ENCODE measurements around the gene ING5.

The ING5 gene

DNA sequence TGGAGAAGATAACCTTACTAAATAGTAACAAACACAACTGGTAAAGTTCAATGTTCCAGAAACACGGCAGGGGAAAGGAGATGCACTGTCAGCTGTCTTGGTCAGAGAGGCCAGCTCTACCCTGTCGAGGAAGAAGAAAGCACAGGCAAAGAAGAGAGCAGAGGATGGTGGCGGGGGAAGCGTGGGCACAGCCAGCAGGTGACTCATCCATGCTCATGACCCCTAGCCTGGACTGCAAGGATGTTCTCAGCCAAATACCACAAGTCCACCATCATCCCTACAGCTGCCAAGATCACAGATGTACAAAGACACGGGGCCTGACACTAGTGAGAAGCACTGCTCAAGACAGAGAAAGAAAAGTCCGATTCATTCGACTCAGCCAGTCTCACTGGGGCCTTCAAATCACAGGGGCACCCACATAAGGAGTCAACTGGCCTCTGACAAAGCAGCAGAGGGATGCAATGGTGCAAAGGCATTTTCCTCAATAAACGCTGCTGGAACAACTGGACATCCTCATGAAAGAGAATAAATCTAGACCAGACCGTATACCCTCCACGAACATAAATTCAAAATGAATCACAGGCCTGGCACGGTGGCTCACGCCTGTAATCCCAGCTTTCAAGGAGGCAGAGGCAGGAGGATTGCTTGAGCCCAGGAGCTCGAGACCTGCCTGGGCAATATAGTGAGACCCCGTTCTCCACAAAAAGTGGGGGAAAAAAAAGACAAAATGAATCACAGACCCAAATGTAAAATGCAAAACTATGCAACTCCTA lies 20.8 kb upstream of the ING5 start:
- no peaks in the 10 kb centered on the region for H3K27me3 ChIP-seq (ENCODE audit: control insufficient read depth in 5 of 5, insufficient read depth in 4 of 5, low read length in 5 of 5)
- peak overlapping the region in 1 of 5 donors; percentile 22 for H3K9ac ChIP-seq (ENCODE audit: low read length in 5 of 5)
- H3K36me3 ChIP-seq (ENCODE audit: control insufficient read depth in 5 of 5, insufficient read depth in 5 of 5, low read length in 5 of 5) = peaks cover 0 to 67% (median 31%) of the 10 kb centered on the region in 5 donors

DNA sequence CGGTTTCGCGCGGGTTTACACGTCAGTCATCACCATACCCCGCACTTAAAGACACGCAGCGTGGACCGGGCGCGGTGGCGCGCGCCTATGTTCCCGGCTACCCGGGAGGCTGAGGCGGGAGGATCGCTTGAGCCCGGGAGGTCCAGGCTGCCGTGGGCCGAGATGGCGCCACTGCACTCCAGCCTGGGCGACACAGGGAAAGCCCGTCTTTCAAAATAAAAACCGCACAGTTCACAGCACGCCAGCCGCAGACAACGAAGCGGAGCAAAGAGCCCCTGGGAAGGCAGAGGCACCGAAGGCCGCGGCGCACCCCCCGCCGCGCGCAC lies 15.6 kb upstream of the ING5 start:
- H3K4me1 ChIP-seq (ENCODE audit: control insufficient read depth in 5 of 5, insufficient read depth in 5 of 5, low read length in 5 of 5) = peaks cover 1 to 34% (median 27%) of the 10 kb centered on the region in 5 donors
- H3K36me3 ChIP-seq (ENCODE audit: control insufficient read depth in 5 of 5, insufficient read depth in 5 of 5, low read length in 5 of 5) = peaks cover 0 to 32% (median 12%) of the 10 kb centered on the region in 5 donors
- H3K4me3 ChIP-seq (ENCODE audit: low read depth in 1 of 5, low read length in 5 of 5) = peak overlapping the region; percentile 61 to 94 (median 86)
- peak overlapping the region; percentile 58 for H3K27ac ChIP-seq (ENCODE audit: low read depth, low read length)
- H3K27me3 ChIP-seq (ENCODE audit: control insufficient read depth in 5 of 5, insufficient read depth in 4 of 5, low read length in 5 of 5) = no peaks in the 10 kb centered on the region
- no peaks in the 10 kb centered on the region for H3K9me3 ChIP-seq (ENCODE audit: control insufficient read depth in 5 of 5, low read length in 5 of 5)
- H3K9ac ChIP-seq (ENCODE audit: low read length in 5 of 5) = peak overlapping the region; percentile 17 to 93 (median 85)

More for the DNA sequence above, 20.8 kb upstream of the ING5 start:
- Histone ChIP-seq H3K4me1 (ENCODE audit: control insufficient read depth in 5 of 5, insufficient read depth in 5 of 5, low read length in 5 of 5) (peaks cover 6 to 18% (median 17%) of the 10 kb centered on the region in 5 donors), H3K4me3 (ENCODE audit: low read depth in 1 of 5, low read length in 5 of 5) (no peak overlapping the region), H3K9me3 (ENCODE audit: control insufficient read depth in 5 of 5, low read length in 5 of 5) (no peaks in the 10 kb centered on the region), H3K27ac (ENCODE audit: low read depth, low read length) (no peak overlapping the region)

DNA sequence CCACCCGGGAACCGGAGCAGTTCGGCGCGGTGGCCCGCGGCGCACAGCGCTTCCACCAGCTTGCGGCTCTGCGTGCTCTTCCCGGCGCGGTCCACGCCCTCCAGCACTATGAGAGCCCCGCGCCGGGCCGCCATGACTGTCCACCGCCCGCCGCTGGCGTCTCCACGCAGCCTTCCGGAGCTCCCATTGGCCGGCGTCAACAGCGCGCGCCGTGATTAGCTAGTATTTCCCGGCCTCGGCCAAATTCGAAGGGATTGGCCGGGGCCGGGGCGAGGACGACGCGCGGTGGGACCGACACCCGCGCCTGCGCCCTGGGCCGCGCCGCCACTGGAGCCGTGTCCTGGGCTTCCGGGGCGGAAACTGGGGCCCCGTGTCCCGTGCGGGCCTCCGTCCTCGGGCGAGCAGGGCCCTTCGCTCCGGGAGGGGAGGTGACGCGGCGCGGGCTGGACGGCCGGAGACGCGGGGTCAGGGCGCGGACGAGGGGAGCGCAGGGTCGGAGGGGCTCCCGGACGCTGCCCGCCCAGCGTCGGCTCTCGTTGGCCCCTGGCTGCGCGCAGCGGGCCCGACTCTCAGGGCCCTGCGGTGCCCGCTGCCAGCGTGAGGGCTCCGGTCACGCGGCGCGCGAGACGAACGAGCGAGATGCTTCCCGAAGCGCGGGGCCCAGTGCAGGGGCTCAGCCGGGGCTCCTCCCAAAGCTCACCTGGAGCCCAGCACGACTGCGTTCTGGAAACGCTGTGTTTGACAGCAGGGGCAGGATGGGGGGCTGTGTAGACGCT lies 15.0 kb upstream of the ING5 start, which contains the start of gene DTYMK:
Gene DTYMK, minus strand, starts transcription at position 166 of the 776 bp plus-strand sequence. Its CDS starts 32 bp downstream, at position 134.
- H3K9me3 ChIP-seq (ENCODE audit: control insufficient read depth in 5 of 5, low read length in 5 of 5) = no peaks in the 10 kb centered on the region
- peak within 1 kb of the TSS; percentile 86 to 94 (median 88) for H3K4me3 ChIP-seq (ENCODE audit: low read depth in 1 of 5, low read length in 5 of 5)
- H3K36me3 ChIP-seq (ENCODE audit: control insufficient read depth in 5 of 5, insufficient read depth in 5 of 5, low read length in 5 of 5) = peaks cover 0 to 32% (median 11%) of the 10 kb centered on the region in 5 donors
- H3K27ac ChIP-seq (ENCODE audit: low read depth, low read length) = peak within 1 kb of the TSS; percentile 92
- H3K27me3 ChIP-seq (ENCODE audit: control insufficient read depth in 5 of 5, insufficient read depth in 4 of 5, low read length in 5 of 5) = no peaks in the 10 kb centered on the region
- H3K4me1 ChIP-seq (ENCODE audit: control insufficient read depth in 5 of 5, insufficient read depth in 5 of 5, low read length in 5 of 5) = peaks cover 1 to 31% (median 24%) of the 10 kb centered on the region in 5 donors
- H3K9ac ChIP-seq (ENCODE audit: low read length in 5 of 5) = peak within 1 kb of the TSS; percentile 68 to 97 (median 91)

DNA sequence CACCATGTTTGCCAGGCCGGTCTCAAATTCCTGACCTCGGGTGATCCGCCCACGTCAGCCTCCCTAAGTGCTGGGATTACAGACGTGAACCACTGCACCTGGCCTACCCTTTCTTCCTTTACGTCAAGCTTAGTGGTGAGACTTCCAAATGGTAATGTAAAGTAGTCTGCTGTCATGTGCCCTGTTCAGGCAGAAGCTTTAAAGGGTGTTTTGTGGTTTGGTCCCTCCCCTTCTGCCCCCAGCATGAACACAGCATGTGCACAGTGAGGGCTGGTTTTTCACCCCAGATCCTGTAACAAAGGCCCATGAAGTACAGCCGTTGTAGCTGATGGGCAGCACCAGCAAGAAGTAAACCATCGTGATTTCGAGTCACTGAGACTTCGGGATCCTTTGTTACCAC lies 12.5 kb upstream of the ING5 start:
- H3K9ac ChIP-seq (ENCODE audit: low read length in 5 of 5) = no peak overlapping the region
- H3K27me3 ChIP-seq (ENCODE audit: control insufficient read depth in 5 of 5, insufficient read depth in 4 of 5, low read length in 5 of 5) = no peaks in the 10 kb centered on the region
- H3K9me3 ChIP-seq (ENCODE audit: control insufficient read depth in 5 of 5, low read length in 5 of 5) = no peaks in the 10 kb centered on the region
- peaks cover 1 to 31% (median 24%) of the 10 kb centered on the region in 5 donors for H3K4me1 ChIP-seq (ENCODE audit: control insufficient read depth in 5 of 5, insufficient read depth in 5 of 5, low read length in 5 of 5)
- no peak overlapping the region for H3K27ac ChIP-seq (ENCODE audit: low read depth, low read length)
- H3K4me3 ChIP-seq (ENCODE audit: low read depth in 1 of 5, low read length in 5 of 5) = no peak overlapping the region
- peaks cover 0 to 32% (median 20%) of the 10 kb centered on the region in 5 donors for H3K36me3 ChIP-seq (ENCODE audit: control insufficient read depth in 5 of 5, insufficient read depth in 5 of 5, low read length in 5 of 5)

DNA sequence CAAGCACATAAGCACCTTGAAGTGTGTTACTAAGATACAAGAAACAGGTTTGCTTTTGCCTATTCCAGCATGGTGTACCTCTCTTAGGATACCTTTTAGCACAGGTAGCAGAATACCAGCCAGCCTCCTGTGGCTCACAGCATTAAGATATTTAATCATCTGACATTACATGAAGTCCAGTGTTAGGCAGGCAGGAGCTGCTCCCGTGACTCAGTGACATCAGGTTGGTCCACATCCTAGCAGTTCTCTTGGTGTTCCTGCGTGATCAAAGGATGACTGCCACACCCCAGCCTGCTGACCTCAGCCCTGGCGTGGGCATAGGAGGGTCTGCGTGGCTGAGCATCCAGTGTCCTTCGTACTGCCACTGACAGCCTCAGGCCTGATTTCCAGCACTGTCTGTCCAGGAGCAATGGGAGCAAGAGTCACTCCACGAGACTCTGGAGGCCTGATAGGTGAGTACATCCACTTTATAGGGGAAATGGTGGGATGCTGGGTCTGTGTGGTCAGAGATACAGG lies 11.6 kb upstream of the ING5 start:
- Histone ChIP-seq H3K27me3 (ENCODE audit: control insufficient read depth in 5 of 5, insufficient read depth in 4 of 5, low read length in 5 of 5) (no peaks in the 10 kb centered on the region), H3K4me1 (ENCODE audit: control insufficient read depth in 5 of 5, insufficient read depth in 5 of 5, low read length in 5 of 5) (peaks cover 1 to 31% (median 24%) of the 10 kb centered on the region in 5 donors), H3K9me3 (ENCODE audit: control insufficient read depth in 5 of 5, low read length in 5 of 5) (no peaks in the 10 kb centered on the region), H3K27ac (ENCODE audit: low read depth, low read length) (no peak overlapping the region), H3K4me3 (ENCODE audit: low read depth in 1 of 5, low read length in 5 of 5) (no peak overlapping the region), H3K36me3 (ENCODE audit: control insufficient read depth in 5 of 5, insufficient read depth in 5 of 5, low read length in 5 of 5) (peaks cover 0 to 41% (median 24%) of the 10 kb centered on the region in 5 donors), H3K9ac (ENCODE audit: low read length in 5 of 5) (no peak overlapping the region)

DNA sequence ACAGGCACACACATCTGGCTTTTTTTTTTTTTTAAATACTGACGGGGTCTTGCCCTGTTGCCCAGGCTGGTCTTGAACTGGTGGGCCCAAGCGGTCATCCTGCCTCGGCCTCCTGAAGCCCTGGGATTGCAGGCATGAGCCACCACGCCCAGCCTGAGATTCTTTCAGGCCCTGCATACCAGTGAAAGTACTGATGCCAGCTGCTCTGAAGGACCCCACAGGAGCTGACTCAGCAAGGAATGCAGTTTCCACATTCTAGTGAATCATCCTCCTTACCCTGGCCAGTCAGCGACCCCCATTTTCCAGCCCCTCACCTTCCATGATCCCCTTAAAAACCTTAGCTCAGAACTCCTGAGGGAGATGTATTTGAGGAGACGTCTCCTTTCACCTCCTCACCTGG lies 9.4 kb upstream of the ING5 start:
- Histone ChIP-seq H3K9ac (ENCODE audit: low read length in 5 of 5) (no peak overlapping the region), H3K36me3 (ENCODE audit: control insufficient read depth in 5 of 5, insufficient read depth in 5 of 5, low read length in 5 of 5) (peaks cover 0 to 41% (median 24%) of the 10 kb centered on the region in 5 donors), H3K4me1 (ENCODE audit: control insufficient read depth in 5 of 5, insufficient read depth in 5 of 5, low read length in 5 of 5) (peaks cover 0 to 14% (median 12%) of the 10 kb centered on the region in 5 donors), H3K9me3 (ENCODE audit: control insufficient read depth in 5 of 5, low read length in 5 of 5) (no peaks in the 10 kb centered on the region), H3K27me3 (ENCODE audit: control insufficient read depth in 5 of 5, insufficient read depth in 4 of 5, low read length in 5 of 5) (no peaks in the 10 kb centered on the region), H3K4me3 (ENCODE audit: low read depth in 1 of 5, low read length in 5 of 5) (no peak overlapping the region), H3K27ac (ENCODE audit: low read depth, low read length) (no peak overlapping the region)

DNA sequence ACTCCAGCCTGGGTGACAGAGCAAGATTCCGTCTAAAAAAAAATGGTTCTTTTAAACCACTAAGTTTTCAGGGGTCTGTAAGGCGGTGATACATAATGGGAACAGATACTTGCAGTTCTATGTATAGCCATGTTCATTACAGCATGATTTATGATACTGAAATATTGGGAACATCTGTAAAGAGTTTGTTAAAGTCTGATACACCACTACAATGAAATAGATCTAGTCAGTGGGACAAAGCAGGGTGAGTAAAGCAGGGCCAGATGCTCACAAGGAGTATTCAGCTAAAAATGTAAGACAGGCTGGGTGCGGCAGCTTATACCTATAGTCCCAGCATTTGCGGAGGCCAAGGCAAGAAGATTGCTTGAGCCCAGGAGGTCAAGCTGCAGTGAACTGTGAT lies 6.2 kb upstream of the ING5 start:
- H3K4me3 ChIP-seq (ENCODE audit: low read depth in 1 of 5, low read length in 5 of 5) = no peak overlapping the region
- no peaks in the 10 kb centered on the region for H3K4me1 ChIP-seq (ENCODE audit: control insufficient read depth in 5 of 5, insufficient read depth in 5 of 5, low read length in 5 of 5)
- no peak overlapping the region for H3K27ac ChIP-seq (ENCODE audit: low read depth, low read length)
- H3K9ac ChIP-seq (ENCODE audit: low read length in 5 of 5) = no peak overlapping the region
- peaks cover 0 to 32% (median 16%) of the 10 kb centered on the region in 5 donors for H3K36me3 ChIP-seq (ENCODE audit: control insufficient read depth in 5 of 5, insufficient read depth in 5 of 5, low read length in 5 of 5)
- H3K27me3 ChIP-seq (ENCODE audit: control insufficient read depth in 5 of 5, insufficient read depth in 4 of 5, low read length in 5 of 5) = no peaks in the 10 kb centered on the region
- no peaks in the 10 kb centered on the region for H3K9me3 ChIP-seq (ENCODE audit: control insufficient read depth in 5 of 5, low read length in 5 of 5)

DNA sequence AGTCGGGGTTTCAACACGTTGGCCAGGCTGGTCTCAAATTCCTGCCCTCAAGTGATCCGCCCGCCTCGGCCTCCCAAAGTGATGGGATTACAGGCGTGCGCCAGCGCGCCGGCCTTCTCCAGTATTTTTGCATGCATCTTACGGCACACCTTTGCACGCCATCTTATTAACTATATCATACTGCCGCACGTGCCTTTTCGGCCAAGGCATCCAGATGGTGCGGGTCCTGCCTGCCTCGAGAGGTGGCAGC lies 765 bp upstream of the ING5 start:
- H3K4me1 ChIP-seq (ENCODE audit: control insufficient read depth in 5 of 5, insufficient read depth in 5 of 5, low read length in 5 of 5) = peaks cover 5 to 22% (median 15%) of the 10 kb centered on the region in 5 donors
- no peaks in the 10 kb centered on the region for H3K9me3 ChIP-seq (ENCODE audit: control insufficient read depth in 5 of 5, low read length in 5 of 5)
- H3K4me3 ChIP-seq (ENCODE audit: low read depth in 1 of 5, low read length in 5 of 5) = peak overlapping the region in 4 of 5 donors; percentile 60 to 77 (median 74)
- H3K36me3 ChIP-seq (ENCODE audit: control insufficient read depth in 5 of 5, insufficient read depth in 5 of 5, low read length in 5 of 5) = peaks cover 0 to 12% (median 9%) of the 10 kb centered on the region in 5 donors
- H3K9ac ChIP-seq (ENCODE audit: low read length in 5 of 5) = peak overlapping the region in 3 of 5 donors; percentile 69 to 79 (median 70)
- no peaks in the 10 kb centered on the region for H3K27me3 ChIP-seq (ENCODE audit: control insufficient read depth in 5 of 5, insufficient read depth in 4 of 5, low read length in 5 of 5)
- H3K27ac ChIP-seq (ENCODE audit: low read depth, low read length) = peak overlapping the region; percentile 67

DNA sequence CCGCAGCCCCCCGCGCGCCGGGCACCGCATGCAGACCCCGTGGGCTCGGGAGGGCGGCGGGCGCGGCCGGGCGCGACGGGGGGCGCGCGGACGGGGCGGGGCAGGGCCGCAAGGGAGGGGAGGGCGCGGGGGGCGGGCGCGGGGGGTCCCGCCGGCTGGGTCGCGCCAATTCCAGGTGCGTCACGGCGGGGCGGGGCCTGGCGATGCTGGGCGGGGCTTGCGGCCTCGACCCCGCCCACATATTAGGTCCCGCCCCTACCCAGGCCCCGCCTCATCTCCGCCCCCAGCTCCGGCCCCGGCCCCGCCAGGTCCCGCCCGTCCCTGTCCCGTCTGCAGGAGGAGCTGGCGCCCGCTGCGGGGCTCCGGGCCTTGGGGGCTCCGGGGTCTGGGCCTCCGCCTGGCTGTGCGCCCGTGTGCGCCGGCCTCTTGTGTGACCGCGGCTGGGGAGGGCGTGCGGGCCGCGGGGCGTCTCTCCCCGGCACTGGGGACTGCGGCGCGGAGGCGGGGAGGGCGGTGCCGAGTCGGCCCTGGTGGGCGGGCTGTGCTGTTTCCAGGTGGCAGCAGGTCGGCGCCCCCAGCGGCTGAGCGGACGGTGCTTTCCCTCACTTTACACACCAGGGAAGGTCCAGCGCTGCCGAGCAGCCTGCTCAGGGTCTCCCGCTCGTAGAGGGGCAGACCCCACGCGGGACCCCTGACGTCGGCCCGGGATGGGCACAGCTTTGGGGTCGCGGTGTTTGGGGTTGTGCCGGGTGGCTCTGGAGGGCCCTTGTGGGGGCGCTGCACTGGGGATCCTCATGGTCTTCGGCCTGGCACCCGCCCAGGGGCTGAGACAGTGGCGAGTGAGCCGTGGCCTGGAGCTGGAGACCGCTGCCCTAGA lies 554 bp downstream of the ING5 start:
- H3K27me3 ChIP-seq (ENCODE audit: control insufficient read depth in 5 of 5, insufficient read depth in 4 of 5, low read length in 5 of 5) = no peaks in the 10 kb centered on the region
- H3K4me3 ChIP-seq (ENCODE audit: low read depth in 1 of 5, low read length in 5 of 5) = peak overlapping the region; percentile 53 to 85 (median 76)
- H3K4me1 ChIP-seq (ENCODE audit: control insufficient read depth in 5 of 5, insufficient read depth in 5 of 5, low read length in 5 of 5) = peaks cover 5 to 22% (median 15%) of the 10 kb centered on the region in 5 donors
- H3K36me3 ChIP-seq (ENCODE audit: control insufficient read depth in 5 of 5, insufficient read depth in 5 of 5, low read length in 5 of 5) = peaks cover 0 to 22% (median 13%) of the 10 kb centered on the region in 5 donors
- H3K9ac ChIP-seq (ENCODE audit: low read length in 5 of 5) = peak overlapping the region in 4 of 5 donors; percentile 62 to 81 (median 80)
- H3K27ac ChIP-seq (ENCODE audit: low read depth, low read length) = peak overlapping the region; percentile 60
- H3K9me3 ChIP-seq (ENCODE audit: control insufficient read depth in 5 of 5, low read length in 5 of 5) = peaks cover 0 to 2% (median 0%) of the 10 kb centered on the region in 5 donors

Data from subcutaneous abdominal adipose tissue (tissue), 5 donors.